T-helper 2 cell (primary cell): Measurements from ENCODE around the gene RPLP2.

Experiments used
- DNase-seq, 5 experiments: peaks; one replicate each; pipeline versions ENCODE4 v3.0.0 to v3.0.0-alpha.2; 2012 to 2022

The RPLP2 gene

GRCh38 chr11:825366-826226 is 15.8 kb downstream of the RPLP2 start:
- no peak for DNase-seq

- no peak for DNase-seq
Measured at GRCh38 chr11:826227-826621, 16.5 kb downstream of the RPLP2 start.

DNA sequence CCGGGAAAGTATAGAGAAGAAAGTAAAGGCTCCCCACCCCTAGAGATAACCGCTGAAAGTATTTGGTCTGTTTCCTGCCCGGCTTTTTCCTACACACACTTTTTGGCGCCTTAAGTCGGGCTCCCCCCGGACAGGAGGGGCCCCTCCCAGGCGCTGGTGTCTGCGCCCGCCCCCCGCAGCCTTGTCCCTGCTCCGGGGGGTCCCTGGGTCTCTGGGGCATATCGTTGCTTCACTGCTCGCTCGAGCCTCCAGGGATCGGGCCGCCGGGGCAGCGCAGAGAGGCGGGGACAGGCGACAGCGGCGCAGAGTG is 17.0 kb downstream of the RPLP2 start:
- no peak for DNase-seq

DNA sequence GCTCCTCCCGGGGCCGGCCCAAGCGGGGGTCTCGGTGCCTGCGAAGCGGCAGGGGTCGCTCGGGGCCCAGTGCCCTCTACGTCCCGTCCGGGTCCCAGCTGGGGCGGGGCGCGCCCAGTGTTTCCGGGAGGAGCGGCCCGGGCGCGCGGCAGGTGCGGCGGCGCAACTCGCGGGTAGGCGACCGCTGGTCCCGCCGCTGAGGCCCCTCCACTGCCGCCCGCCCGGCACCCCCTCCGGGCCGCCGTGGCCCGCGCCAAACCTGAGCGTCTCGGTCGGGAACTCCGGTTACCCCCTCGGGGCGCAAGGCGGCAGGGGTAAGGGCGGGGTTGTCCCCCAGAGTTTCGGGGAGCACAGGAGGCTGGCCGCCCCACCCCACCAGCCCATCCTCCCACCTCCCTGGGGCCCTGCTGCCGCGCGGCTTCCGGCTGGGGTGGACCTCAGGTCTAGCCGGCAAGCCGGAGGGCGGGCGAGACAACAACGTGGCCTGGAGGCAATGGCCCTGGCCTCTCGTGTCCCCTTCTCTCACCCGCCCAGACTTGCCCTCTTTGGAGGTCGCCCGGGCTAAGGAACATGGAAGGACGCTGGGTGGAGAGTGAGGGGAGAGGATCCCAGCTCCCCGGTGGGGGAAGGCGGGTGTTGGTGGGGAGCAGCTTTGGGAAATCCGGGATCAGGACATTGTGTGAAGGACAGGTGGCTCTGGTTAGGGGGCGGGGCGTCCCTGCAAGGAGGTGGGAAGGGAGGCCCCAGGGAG is 17.6 kb downstream of the RPLP2 start:
- DNase-seq: no peak

GRCh38 chr11:827897-828192 is 18.1 kb downstream of the RPLP2 start, which contains the start of gene CRACR2B:
Gene CRACR2B (plus strand): TSS chr11:827919. CDS start chr11:828608, 689 bp downstream.
- DNase-seq: no peak

GRCh38 chr11:828506-829175 is 18.9 kb downstream of the RPLP2 start:
- DNase-seq: no peak

GRCh38 chr11:829176-829846 is 19.5 kb downstream of the RPLP2 start:
- no peak for DNase-seq

DNA sequence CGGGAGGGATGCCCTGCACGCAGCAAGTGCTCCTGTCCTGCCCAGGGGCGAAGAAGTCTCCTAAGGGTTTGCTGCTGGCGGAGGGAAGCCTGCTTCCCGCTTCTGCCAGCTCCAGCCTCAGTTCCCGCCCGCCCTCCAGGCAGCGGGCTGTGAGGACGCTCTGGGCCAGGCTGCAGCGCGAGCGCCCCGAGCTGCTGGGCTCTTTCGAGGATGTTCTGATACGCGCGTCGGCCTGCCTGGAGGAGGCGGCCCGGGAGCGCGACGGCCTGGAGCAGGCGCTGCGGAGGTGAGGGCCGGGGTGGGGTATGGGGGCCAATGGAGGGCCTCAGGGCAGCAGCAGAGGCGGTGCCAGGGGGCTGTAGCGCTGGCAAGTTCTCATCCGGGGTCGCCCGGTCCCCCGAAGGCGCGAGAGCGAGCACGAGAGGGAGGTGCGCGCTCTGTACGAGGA is 20.1 kb downstream of the RPLP2 start:
- DNase-seq: no peak

DNA sequence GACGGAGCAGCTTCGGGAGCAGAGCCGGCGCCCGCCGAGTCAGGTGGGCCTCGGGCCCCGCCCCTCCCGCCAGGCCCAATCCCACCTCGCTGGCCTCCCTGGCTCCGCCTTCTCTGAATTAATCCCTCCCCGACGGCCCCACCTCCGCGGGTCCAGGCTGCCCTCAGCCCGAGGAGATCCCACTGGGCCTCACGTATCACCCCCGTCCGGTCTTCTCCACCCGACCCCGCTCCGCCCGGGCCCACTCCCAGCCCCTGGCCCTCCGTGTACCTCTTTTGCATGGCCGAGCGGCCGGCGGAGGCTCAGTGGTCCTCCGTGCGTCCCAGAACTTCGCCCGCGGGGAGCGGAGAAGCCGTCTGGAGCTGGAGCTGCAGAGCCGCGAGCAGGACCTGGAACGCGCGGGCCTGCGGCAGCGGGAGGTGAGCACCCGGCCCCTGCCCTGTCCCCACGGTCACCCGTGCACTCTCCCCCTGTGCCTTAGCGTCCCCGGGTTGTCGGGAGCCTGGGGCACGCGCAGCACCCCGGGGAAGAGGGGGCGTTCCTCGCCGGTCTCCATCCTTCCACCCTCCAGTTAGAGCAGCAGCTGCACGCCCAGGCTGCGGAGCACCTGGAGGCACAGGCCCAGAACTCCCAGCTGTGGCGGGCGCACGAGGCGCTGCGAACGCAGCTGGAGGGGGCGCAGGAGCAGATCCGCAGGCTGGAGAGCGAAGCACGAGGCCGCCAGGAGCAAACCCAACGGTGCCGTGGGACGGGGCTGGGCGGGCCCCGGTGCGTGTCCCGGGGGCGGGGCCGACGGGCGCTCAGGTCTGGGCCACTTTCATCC is 20.7 kb downstream of the RPLP2 start:
- DNase-seq: peak in 3 of 5 experiments; percentile 51 to 62 (median 53)

- DNase-seq: no peak
Measured at GRCh38 chr11:831118-831864, 21.5 kb downstream of the RPLP2 start.

DNA sequence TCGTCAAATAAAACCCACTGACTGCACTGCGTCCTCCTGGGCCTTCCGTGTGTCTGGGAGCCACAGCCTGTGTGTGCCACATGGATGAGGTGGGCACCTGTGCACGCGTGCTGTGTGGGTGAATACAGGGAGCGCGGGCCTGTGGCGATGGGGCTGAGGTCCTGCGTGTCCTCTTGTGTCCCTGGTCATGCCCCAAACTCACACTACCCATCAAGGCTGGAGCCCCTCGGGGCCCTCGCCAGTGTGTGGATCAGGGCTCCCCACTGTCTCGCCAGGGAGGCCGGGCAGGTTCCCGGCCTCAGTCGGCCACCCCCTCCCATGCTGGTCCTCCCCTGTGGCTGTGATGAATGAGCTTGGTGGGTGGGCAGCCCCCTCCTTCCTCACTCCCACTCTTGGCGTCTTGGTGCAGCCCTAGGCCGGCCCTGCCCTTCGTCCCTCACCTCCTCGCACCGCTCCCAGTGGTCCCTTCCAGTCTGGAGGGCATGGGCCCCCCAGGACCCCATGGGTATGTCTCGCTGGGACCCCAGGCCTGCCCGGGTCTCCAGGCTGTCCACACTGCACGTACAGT is 22.3 kb downstream of the RPLP2 start:
- no peak for DNase-seq

- peak in 2 of 5 experiments; percentile 54 to 58 for DNase-seq
Measured at GRCh38 chr11:832529-833113, 22.9 kb downstream of the RPLP2 start, which contains the start of gene CD151. Gene CD151 (plus strand): TSS chr11:832952. CDS start chr11:836070, 3,118 bp downstream.

GRCh38 chr11:833114-833791 is 23.5 kb downstream of the RPLP2 start:
- peak in 2 of 5 experiments; percentile 36 to 39 for DNase-seq

DNA sequence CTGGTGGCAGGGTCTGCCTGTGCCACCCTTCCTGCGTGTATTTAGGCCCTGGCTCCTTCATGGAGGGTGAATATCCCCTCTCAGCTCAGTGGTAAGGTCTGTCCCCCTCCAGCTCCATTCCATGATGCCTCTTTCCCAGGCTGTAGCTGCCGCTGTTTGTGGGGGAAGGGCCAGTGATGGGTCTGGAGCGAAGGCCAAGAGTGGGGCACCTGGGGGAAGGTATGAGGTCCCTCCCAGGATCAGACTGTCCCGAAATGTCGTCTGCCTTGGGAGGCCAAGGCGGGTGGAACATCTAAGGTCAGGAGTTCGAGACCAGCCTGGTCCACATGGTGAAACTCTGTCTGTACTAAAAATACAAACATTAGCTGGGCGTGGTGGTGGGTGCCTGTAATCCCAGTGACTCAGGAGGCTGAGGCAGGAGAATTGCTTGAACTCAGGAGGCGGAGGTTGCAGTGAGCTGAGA is 24.1 kb downstream of the RPLP2 start:
- no peak for DNase-seq

DNA sequence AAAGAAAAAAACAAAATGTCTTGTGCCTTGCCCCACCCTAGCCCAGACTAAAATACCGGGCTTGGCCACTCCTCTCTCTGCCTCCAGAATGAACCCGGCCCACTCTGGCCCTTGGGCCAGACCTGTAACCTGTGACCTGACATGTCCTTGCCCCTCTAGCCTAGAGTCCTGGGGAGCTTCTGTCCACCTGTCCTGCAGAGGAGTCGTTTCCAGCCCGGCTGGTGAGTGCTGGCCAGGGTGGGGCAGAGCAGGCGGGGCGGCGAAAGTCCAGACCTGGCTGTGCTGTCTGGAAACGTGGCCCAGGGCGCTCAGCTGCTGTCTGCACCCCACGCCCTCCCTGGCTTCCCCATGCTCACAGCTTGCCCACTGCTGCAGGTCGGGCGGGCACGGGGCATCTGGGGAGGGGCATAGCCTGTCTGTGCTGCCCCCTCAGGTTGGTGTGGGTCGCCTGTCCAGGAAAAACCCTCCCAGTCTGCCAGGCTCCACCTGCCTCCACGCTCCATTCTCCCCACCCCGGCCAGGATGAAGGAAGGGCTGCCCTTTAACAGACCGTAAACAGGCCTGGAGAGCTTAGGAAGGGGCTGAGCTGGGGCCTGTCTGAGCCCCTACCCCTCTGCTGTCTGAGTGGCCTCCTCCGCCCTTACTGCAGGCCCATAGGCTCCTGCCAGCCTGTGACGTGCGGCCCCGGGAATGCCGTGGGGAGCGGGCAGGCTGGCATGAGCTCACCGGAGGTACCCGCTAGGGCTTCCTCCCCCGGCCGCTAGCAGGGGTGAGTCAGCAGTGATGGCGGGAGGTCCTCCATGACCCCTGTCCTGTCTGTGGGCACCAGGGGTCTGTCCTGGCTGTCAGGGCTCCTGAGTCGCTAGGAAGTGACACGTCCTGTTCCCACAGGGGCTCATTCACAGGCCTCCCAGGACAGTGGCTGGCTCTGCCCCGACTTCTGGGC is 24.9 kb downstream of the RPLP2 start:
- no peak for DNase-seq

DNA sequence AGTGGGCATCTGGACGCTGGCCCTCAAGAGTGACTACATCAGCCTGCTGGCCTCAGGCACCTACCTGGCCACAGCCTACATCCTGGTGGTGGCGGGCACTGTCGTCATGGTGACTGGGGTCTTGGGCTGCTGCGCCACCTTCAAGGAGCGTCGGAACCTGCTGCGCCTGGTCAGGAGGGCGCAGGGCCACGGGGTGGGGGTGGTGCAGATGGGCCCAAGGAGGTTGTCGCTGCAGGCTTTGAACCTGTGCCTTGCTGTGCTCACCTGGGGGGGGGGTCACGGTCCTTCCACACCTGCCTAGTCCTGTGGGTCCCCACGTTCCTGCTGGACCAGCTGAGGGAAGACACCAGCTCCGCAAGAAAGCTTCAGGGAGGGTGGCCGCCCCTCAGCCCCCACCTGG is 26.5 kb downstream of the RPLP2 start:
- DNase-seq: no peak

DNA sequence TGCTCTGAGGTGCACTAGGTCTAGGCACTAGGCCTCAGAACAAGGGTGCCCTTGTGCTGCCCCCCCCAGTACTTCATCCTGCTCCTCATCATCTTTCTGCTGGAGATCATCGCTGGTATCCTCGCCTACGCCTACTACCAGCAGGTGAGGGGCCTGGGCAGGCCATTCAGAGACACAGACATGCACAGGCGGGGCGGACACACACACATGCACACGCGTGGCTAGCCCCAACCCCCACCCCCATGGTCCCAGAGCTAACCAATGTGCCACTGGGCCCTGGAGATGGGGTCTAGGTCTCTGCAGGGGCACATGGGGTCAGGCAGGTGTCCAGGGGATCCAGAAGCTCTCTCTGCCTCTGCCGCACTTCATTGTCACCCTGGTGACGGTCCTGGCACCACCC is 26.9 kb downstream of the RPLP2 start:
- DNase-seq: no peak

DNA sequence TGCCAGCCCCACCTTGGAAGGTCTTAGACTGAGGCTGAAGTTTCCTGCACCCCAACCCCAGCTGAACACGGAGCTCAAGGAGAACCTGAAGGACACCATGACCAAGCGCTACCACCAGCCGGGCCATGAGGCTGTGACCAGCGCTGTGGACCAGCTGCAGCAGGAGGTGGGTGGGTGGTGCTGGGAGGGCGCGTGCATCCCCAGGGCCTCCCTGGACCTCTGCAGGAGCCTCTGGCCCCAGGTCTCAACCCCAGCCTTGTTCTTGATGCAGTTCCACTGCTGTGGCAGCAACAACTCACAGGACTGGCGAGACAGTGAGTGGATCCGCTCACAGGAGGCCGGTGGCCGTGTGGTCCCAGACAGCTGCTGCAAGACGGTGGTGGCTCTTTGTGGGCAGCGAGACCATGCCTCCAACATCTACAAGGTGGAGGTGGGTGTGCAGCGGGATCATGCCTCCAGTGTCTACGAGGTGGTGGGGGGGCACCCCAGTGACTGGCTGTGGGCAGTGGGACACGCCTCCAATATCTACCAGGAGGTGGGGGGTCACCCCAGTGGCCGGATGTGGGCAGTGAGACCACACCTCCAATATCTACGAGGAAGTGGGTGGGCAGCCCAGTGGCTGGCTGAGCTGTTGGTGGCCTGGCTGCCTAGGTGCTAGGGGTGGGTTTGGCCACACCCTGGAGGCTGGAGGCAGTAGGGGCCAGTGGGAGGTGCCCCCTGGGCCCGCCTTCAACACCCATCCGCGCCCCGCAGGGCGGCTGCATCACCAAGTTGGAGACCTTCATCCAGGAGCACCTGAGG is 27.6 kb downstream of the RPLP2 start:
- no peak for DNase-seq
